Fibroblast of the aortic adventitia (primary cell): Measurements from ENCODE around the gene ADCY10. TPM values are rescaled to one million over a fixed set of nuclear protein-coding genes. Genes with fewer than 3 reads are reported as not detected.
A peak's percentile ranks its signal among the peaks of the same experiment; 100 is the strongest.

ENCODE experiments used
- DNase-seq: peaks from one replicate; pipeline ENCODE4 v3.0.0-alpha.2; 2010; ENCODE audit warnings: low read depth
- H3K4me3 ChIP-seq: 2 replicates; pipeline ENCODE4 v1.5.1; 2011; ENCODE audit warnings: low read depth, mild to moderate bottlenecking, control low read depth, low read length, moderate library complexity
- total RNA-seq: library from RNA; depleted of rRNA; stranded (reverse); fragments of >200 nt; gene quantifications from 2 replicates; pipeline ENCODE4 v1.2.3, GENCODE V29; 2012; ENCODE audit warnings: low replicate concordance
- TF ChIP-seq, protein P1 (sequence below): IDR thresholded peaks from 2 replicates; pipeline ENCODE4 v1.5.1; 2011; ENCODE audit warnings: mild to moderate bottlenecking, low read length, control low read depth, inconsistent platforms; ENCODE audit not compliant: insufficient read depth

The ADCY10 gene
- total RNA-seq, 1 donor: 0.09 TPM

DNA sequence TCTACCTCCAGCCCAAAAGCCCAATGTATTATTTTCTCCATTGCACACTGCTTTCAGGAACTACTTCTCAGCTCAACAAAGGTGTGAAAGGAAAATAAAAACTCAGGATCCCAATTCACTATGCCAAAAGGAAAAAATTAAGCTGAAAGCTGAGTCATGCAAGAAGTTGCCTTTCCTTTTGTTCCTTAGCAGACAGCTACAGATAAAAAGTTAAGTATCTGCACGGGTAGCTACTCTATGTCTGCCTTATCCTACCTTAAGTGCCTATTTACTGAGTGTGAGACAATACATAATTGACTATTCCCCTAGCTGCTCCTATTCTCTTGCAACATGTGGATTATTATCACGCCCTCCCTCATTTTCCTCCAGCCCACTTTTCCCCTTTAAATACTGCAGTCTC, 84.1 kb downstream of the ADCY10 start:
- TF ChIP-seq, protein P1, sequence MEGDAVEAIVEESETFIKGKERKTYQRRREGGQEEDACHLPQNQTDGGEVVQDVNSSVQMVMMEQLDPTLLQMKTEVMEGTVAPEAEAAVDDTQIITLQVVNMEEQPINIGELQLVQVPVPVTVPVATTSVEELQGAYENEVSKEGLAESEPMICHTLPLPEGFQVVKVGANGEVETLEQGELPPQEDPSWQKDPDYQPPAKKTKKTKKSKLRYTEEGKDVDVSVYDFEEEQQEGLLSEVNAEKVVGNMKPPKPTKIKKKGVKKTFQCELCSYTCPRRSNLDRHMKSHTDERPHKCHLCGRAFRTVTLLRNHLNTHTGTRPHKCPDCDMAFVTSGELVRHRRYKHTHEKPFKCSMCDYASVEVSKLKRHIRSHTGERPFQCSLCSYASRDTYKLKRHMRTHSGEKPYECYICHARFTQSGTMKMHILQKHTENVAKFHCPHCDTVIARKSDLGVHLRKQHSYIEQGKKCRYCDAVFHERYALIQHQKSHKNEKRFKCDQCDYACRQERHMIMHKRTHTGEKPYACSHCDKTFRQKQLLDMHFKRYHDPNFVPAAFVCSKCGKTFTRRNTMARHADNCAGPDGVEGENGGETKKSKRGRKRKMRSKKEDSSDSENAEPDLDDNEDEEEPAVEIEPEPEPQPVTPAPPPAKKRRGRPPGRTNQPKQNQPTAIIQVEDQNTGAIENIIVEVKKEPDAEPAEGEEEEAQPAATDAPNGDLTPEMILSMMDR: no peak
- DNase-seq: peak; percentile 49
- H3K4me3 ChIP-seq: no peak overlapping the region

DNA sequence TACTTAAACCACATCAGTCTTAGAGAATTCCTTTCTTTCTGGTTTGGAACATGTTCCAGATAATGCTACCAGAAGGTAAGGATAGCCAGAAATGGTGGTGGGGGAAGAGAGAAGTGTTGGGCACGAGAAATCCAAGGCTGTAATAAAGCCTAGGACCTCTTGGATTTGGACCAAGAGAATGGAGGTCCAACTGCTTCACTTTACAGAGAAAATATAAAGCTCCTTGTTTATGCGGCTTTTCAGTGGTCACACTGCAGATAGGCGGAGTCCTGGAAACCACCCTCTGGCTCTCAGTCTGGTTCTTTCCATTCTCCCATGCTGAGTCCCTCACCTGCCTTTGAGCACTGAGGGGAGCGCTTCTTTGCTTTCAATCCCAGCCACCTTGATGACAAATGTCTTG, 87.8 kb downstream of the ADCY10 start:
- H3K4me3 ChIP-seq: no peak overlapping the region
- TF ChIP-seq, protein P1: no peak
- no peak for DNase-seq

DNA sequence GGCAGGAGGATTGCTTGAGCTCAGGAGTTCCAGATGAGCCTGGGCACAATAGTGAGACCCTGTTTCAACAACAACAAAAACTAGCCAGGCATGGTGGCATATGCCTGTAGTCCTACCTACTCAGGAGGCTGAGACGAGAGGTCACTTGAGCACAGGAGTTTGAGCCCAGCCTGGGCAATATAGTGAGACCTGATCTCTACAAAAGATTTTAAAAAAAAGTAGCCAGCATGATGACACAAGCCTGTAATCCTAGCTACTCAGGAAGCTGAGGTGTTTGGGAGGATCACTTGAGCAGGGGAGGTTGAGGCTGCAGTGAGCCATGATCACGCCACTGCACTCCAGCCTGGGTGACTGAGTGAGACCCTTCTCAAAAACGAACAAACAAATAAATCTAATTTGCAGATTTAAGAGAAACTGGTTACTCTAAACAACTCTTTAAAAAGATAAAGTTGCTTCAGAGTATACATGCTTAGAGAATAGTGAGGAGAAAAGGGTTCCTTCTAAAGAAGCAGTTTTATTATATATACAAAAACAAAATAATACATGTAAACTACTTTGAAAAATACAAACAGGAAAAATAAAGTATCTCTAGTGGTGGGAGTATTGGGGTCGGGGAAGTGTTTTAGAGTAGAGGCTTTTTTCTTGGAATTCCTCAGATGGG, 88.4 kb downstream of the ADCY10 start:
- peak; percentile 28 for DNase-seq
- TF ChIP-seq, protein P1: no peak
- H3K4me3 ChIP-seq: no peak overlapping the region

DNA sequence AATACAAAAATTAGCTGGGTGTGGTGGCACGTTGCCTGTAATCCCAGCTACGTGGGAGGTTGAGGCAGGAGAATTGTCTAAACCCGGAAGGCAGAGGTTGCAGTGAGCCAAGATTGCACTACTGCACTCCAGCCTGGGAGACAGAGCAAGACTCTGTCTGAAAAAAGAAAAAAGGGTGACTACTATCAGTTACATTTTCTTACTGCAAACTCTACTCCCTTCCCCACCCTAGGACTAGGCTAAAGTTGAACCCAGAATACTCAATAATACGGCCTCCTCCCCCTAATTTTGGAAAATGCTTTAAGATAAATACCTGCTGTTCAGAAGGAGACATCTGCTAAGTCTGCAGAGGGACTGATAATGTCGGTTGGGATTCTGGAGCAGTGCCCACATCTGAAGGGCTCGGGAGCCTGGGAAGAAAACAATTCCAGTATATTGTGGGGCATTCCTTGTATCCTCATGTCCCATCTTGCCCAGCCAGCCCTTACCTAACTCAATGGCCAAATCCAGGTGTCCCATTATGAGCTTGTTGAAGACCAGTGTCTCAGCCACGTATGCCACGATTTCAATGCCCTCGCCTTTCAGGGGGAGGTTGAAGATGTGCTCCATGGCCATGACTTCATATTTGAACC, 89.7 kb downstream of the ADCY10 start:
- TF ChIP-seq, protein P1: no peak
- no peak for DNase-seq

DNA sequence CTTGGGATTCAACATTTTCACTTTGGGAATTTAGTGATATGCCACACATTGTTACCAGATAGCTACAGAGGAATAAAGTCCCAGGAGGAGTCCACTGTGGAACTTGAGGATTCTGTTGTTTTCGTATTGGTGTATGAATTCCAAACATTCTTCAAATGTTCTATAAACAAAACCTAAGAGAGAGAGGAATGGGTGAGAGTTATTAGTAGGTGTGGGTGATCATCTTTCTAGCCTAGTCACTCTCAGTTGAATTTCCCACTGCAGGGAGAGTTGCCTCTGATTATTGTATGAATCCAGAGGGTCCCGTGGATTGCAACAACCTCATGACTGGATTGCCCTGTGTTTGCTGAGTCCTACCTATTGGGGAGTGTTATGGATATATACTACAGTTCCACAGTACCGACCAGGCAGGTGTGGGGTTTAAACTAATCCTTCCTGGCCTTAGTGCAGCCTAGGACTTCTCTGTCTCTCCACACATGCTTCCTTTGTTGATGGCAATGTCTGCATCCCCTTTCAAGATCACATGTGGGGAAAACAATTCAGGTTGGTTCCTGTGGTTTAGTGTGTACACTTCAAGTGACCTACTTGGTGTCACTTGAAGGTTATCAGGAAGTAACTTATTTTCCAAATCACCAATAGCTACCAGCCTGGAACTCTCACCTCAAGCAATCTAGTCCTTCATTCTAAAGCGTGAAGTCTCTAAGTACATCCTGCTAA, 91.8 kb downstream of the ADCY10 start:
- DNase-seq: no peak
- TF ChIP-seq, protein P1: no peak
- H3K4me3 ChIP-seq: no peak overlapping the region

More for the DNA sequence above, 89.7 kb downstream of the ADCY10 start:
- H3K4me3 ChIP-seq: no peak overlapping the region

GRCh38 chr1:167821356-167821685, 92.6 kb downstream of the ADCY10 start:
- TF ChIP-seq, protein P1: no peak
- DNase-seq: no peak
- H3K4me3 ChIP-seq: no peak overlapping the region
